Hematopoietic multipotent progenitor cell (in vitro differentiated cells): ENCODE measurements around the gene NHERF2. TPM values are rescaled to one million over a fixed set of nuclear protein-coding genes. Genes with fewer than 3 reads are reported as not detected.

ENCODE experiments used
- DNase-seq, 3 donors: peaks; one replicate each; pipeline ENCODE4 v3.0.0-alpha.2; 2011 to 2015; ENCODE audit warnings: low read depth in 2 of 3, low spot score in 2 of 3
- total RNA-seq: library from RNA; depleted of rRNA; stranded (reverse); fragments of >200 nt; gene quantifications from one replicate; pipeline ENCODE4 v1.2.3, GENCODE V29; 2012

Gene NHERF2
- total RNA-seq, 1 donor, result 8.6 TPM

DNA sequence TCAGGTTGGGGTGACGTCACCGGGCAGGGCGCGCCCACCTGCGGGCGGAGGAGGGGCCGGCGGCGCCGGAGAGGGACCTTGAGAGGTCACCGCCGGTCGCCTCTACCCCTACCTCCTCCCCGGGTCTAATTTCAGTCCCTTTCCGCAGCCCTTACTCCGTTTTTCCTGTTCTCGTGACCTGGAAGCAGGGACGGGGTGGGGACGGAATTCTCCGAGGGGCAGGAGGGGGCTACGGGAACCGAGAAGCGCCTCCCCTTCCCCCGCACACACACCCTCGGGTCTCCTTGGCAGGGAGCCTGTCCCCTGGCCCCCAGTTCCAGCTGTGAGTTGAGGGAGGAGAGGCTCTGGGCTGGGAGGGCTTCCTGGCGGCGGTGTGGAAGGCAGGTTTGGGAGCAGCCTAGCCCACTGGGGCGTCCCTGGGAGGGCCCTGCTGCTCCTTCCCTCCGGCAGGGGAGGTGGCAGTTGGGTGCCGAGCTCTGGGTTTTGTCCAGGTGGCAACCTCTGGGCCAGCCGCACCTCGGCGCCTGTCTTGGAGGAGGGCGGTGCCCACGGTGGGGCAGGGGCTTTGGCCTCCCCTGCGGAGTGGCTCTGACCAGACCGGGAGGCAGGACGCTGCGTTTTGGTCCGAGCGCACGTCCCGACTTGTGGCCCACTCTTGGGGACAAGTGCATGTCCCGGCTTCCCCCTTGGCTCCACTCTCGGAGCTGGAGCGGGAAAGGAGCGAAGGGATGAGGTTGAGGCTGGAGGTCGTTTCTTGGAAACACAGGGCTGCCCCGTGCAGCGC is 36.2 kb upstream of the NHERF2 start:
- no peak for DNase-seq

DNA sequence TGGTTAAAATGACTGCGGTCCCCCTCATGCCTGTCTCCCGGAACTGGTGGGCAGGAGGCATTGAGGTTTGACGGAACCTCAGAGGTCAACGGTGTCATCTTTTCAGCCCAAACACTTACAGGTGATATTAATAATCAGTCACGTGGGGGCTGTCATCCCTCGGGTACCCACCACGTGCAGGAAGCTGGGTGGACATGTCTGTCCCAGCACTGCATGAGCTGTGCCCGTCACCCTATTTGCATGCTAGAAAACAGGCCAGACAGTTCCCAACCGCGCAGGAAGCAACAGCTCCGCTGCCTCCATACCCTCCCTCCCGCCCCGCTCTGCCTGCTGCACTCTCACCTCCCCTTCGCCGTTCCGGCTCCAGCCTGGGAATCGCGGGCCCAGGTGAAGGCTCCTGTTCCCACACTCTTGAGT is 35.6 kb upstream of the NHERF2 start:
- peak in 1 of 3 donors; percentile 32 for DNase-seq

DNA sequence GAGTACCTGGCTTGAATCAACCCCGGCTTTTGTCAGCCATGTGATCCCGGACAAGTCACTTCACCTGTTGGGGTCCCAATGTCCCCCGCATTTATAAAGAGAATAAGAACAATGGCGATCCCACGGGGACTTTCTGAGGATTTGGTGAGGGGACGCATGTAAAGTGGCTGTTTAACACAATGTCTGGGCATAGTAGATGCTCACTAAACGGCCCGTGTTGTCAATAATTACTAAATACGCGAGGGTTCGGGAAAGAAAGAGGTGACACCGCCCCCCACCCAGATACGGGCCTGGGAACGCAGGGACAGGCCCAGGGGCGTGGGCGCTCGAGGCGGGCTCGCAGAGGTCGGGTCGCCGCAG is 35.1 kb upstream of the NHERF2 start:
- no peak for DNase-seq

DNA sequence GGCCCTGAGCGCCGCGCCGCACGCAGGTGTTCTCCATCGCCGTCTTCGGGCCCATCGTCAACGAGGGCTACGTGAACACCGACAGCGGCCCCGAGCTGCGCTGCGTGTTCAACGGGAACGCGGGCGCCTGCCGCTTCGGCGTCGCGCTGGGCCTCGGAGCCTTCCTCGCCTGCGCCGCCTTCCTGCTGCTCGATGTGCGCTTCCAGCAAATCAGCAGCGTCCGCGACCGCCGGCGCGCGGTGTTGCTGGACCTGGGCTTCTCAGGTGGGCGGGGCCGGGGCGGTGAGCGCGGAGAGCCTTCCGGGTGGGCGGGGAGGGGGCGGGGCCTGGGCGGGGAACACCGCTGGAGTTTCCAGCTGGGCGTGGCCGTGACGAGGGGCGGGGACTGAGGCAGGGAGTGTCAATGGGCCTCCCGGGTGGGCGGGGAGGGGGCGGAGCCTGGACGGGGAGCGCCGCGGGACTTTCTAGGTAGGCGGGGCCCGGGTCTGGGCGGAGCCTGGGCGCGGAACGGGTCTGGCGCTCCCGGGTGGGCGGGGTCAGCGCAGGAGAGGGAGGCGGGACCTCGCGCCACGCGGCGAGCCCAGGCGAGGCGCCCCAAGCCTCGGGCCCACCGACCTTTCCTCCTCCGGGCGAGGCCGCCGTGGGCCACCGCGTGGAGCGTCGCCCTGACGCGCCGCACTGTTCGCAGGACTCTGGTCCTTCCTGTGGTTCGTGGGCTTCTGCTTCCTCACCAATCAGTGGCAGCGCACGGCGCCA is 34.6 kb upstream of the NHERF2 start:
- peak; percentile 94 to 97 (median 96) for DNase-seq

DNA sequence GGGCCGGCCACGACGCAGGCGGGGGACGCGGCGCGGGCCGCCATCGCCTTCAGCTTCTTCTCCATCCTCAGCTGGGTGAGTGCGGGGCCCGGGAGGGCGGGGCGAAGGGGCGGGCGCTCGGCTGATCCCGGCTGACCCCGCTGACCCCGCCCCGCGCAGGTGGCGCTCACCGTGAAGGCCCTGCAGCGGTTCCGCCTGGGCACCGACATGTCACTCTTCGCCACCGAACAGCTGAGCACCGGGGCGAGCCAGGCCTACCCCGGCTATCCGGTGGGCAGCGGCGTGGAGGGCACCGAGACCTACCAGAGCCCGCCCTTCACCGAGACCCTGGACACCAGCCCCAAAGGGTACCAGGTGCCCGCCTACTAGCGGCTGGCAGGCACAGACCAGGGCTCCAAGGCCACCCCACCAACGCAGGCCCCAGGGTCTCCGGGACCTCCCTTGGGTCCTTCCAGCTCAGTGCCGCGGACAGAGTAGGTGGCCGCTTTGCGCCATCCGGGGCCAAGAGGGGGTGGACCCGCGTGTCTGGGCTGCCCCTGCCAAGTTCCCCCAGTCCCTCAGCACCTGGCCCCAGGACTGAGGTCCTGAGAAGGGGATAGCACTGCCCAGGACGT is 33.9 kb upstream of the NHERF2 start:
- no peak for DNase-seq

DNA sequence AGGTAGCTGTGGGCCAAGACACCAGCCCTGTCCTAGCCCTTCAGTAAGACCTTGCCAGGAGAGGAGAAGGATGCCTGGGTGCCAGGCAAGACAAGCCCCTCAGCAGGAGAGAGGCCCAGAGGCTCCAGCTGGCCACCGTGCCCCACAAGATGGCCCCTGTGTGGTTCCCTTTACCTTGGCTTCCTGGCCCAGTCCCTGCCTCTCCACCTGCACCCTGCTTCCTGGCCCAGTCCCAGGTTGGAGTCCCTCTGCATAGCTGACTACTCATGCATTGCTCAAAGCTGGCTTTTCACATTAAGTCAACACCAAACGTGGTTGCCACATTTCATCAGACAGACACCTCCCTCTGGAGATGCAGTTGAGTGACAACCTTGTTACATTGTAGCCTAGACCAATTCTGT is 33.0 kb upstream of the NHERF2 start:
- no peak for DNase-seq

DNA sequence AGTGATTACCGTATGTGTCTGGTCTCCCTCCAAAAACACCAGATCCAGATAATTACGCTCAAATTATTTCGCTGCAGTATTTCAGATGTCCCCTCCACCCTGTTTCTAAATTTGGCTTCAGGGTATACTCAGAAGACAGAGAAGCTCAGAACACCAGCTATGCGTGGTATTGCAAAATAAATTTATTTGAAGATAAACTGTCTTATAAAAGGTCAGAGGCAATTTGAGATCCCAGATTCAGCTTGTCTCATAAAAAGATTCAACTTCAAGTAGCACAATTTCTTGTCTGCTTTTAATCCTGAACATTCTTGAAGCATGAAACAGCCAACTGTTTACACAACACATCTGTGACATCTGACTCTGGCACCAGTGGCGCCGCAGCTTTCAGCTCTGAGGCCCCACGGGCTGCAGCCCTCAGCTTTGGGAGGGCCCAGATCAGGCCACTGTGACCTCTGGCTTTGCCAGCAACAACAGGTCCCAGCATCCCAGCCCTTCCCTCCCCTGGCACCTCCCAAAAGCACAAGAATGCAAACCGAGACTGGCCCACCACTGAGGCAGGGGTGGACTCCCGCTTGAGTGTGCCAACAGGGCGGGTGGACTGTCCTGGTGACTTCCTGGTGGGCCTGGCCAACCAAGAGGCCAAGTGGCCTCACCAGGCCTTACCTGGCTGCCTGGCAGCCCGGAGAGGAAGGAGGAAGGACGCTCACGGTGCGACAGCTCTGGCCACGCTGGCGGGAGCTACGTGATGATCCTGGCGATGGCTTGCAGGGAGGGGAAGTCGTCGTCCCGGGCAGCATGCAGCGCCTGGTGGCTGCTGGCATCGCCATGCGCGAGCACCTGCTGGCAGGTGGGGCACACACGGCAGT is 29.0 kb upstream of the NHERF2 start:
- DNase-seq, result no peak

DNA sequence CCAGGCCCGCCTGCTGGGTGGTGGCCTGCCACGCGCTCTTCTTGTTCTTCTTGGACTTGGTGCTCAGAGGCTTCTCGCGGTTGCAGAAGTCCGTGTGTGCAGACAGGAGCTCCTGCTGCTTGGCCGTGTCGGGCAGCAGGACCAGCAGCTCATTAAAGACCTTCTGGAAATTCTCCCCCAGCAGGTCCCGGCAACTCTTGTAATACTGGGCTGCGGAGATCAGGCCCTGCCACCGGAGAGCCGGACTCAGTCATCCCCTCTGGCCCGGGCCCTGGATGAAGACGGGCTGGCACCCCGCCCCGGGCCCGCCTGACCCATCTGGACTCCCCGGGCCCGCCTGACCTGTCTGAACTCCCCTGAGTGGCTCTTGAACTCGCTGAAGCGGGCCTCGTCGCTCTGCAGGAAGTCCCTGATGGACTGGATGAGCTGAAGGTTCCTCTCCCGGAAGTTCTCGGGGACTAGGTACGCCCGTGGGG is 28.3 kb upstream of the NHERF2 start:
- DNase-seq, result no peak

DNA sequence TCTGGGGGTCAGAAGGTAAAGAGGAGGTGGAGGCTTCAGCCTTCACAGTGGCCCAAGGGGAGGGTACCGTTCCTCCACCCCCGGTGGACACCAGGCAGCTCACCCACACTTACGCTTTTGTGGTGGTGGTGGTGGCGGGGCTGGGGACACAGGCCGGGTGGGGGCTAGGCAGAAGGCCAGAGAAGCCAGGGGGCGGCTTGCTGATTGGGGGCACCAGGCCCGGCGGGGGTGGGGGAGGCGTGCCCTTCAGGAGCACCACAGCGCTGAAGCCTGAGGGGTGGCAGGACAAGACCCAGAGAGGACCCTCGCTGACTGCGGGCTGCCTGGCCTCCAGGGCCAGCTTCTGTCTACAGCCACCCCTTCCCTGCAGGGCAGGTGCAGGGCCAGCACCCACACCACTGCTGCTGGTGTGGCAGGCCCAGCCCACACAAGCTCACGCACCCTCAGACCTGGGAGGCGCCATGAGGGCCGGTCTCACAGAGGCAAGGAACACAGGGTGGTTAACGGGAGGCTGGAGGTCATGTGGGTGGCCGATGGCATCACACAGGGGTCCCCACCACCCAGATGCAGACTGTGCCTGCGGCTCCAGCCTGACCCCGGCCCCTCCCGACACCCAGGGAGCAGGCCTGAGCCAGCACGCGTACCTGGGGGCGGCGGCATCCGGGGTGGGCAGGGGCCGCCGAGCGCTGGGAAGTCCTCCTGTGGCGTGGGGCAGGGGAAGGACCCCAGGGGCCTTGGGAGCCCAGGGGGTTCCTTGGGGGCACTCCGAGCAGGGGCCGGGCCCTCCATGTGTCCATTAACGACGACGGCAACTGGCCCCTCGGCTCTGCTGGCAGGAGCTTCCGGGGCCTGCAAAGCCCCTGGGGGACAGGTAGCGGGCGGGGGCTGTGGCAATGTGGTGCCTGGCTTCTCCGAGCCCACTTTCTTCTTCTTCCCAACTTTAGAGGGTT is 27.6 kb upstream of the NHERF2 start:
- DNase-seq, result no peak

DNA sequence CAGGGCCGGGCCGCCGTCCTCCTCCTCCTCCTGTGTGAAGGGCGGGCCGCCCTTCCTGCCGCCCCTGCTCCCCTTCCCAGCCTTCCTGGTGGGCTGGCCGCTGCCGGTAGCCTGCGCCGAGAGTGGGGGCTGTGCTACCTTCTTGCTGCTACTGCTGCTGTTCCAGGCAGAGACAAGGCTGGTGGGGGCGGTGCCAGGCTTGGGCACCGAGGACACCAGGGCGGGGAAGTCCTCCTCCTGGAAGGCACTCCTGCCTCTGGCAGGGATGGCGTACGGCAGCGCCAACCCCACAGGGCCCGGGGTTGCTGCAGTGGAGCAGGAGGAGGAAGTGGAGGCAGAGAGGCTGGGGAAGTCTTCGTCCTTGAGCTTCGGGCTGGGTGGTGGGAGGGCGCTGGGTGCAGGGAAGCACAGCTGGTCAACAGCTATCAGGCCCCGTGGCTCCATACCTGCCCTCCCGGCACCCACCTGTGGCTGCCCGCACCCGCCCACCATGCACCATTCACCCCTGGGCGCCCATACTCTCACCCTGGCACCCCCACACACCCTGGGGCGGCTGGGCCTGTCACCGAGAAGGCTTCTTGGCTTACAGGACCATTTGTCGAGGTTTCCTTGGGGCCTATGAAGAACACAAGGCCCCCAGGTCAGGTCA is 26.7 kb upstream of the NHERF2 start:
- no peak for DNase-seq

DNA sequence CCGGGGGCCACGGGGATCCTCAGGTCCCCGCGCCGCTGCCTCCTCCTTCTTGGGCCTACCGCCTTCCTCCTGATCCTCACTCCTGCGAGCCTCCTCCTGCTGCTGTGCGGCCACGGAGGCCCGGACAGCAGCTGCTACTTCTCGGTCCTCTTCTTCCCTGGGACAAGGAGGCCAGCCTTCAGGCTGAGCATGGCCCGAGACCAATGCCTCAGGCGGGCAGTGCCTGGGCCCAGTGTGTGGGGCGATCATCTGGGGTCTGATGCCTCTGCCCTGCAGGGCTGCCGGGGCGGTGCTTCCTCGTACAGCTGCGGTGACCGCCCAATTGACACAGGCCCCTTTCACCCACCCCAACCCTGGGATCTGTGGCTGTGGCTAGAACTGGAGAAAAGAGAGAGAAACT is 25.7 kb upstream of the NHERF2 start:
- no peak for DNase-seq

DNA sequence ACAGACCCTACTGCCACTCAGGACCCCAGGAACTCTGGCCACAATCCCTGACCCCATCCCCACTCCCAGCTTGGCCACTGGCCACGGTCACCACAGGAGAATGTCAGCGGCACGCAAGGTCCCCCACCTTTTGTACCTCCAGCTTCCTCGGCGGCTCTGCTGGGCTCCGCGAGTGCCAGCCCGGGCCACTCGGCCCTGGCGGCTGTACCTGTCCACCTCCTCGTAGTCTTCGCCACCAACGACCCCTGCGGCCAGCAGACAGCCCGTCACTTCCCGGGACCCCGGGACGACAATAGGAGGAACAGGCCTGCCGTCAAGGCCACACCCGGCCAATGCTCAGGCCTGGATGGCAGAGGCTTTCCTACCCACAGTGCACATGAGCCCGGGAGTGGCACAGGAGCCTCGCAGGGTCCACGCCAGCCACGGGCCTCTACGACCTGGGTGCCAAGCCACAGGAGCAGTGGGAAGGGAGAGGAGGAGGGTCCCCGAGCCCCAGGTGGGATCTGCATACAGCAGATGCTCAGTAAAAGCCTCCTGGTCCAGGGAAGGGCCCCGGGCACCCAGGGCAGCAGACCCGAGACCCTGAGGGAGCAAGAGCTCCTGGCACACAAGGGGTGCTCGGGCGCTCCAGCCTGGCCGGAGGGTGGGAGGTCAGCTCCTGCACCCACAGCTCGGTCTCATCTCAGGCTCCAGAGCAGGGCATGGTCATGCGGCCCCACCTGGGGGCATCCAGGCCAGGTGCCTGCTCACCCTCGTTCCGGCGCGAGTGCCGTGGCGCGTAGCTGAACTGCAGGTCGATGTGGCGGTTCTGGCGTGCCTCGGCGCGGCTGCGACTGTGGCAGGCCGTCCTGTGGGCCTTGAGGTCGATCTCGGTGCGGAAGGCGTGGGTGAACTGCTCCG is 25.0 kb upstream of the NHERF2 start:
- DNase-seq, result no peak

DNA sequence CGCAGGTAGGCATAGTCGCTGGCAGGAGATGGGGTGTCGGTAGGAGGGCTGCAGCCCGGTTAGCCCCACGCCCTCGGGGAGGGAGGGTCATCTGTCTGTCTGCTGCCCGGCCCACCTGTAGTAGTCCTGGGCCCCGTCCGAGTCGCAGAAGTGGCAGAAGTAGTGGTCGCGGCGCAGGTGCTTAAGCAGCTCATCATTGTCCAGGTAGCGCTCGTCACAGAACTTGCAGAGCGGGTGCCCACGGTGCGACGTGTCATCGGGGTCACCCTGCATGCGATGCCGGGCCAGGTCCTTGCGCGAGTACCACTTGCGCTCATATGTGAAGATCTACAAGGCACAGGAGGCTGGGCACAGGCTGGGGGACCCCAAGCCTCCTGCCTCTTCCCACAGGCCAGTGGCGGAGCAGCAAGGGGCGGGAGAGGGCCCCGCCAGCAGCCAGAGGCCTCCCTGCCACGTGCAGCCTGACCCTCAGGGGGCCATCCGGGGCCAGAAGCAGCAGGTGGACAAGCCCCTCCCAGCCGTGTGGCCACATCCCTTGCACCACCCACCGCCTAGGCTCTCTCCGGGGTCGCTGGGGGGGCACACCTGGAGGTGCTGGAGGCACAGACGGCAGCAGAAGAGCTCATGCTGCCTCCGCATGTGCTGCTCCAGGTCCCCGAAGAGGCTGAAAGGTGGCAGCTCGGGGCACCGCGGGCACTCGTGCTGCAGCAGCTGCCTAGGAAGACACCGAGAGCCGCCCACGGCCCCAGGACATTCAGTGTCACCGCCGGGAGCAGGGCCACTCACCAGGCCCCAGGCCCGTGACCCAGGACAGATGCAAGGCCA is 24.1 kb upstream of the NHERF2 start:
- DNase-seq, result no peak

DNA sequence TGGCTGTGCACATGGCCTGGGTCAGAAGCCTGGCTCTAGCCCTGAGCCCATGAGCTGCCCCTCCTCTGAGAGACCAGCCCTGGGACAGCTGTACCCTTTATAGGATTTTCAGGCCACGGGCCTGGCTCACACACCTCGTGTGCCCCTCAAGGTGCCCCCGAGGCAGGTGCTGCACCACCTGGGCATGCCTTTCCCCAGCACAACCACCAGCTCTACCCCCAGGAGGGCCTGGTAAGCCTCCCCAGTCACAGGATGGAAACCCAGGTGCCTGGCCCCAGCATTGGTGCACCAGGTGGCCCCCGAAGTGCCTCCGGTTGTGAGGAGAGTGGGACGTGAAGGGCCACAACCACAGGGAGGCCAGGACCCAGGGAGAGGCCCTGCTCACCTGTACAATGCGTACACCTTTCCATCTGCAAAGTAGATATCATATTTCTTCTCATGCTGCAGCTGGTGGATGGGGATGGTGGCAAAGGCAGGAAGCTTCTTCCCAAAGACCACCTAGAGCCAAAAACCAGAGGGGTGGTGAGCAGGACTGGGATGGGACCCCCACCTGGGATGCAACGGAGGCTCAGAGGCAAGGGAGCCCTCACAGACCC is 23.4 kb upstream of the NHERF2 start:
- no peak for DNase-seq

DNA sequence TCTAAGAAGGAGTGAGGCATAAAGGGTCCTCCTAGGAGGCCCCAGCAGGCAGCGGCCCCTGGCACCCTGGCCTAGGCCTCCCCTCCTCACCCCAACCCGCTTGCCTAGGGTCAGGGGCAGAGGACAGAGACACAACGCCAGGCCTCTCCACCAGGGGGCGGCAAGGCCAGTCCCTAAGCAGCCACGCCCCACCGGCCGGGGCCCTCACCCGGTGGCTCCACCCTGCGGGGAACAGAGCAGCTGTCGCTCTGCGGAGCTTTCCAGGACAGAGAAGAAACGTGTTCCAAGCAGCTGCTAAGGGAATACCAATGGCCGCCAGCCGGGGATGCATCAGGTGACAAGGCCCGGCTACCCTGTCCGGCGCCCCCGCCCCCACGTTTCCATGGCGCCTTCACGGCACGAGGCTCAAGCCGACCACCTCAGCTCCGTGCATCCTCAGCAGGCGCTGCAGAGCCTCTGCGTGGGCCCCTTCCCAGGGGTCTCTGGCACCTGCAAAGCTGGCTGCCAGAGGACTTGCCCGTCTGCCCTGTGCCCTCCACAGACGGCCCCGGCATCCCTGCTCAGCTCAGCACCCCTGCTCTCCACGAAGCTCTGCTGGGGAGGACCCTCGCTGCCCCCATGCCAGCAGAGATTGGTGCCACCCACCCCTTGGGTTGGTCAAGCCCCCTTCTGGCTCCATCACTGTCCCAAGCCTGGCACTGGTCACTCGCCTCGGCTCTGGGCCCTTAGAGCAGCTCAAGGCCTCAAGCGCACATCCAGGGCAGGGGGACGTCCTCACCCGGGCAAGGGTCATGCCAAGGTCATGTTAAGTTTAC is 22.7 kb upstream of the NHERF2 start:
- peak; percentile 72 to 92 (median 87) for DNase-seq
